Lower leg skin (tissue), 4 donors: ENCODE measurements around the gene ZNF280D. TPM values are rescaled to one million over a fixed set of nuclear protein-coding genes. Genes with fewer than 3 reads are reported as not detected.

ENCODE experiments used
- DNase-seq, 2 donors: peaks; one replicate each; pipeline ENCODE4 v3.0.0-alpha.2; 2019; ENCODE audit warnings: low spot score in 2 of 2
- H3K4me3 ChIP-seq: fragments of 200-600 bp; sonication (generic); 2 replicates; pipeline ENCODE4 v1.5.1; 2017; ENCODE audit warnings: mild to moderate bottlenecking, low read depth; ENCODE audit not compliant: poor library complexity, severe bottlenecking
- POLR2A ChIP-seq, 2 donors: fragments of 450-650 bp; IDR thresholded peaks; one replicate each; pipeline ENCODE4 v1.6.1; 2016 to 2017; ENCODE audit warnings: antibody characterized with exemption in 2 of 2, mild to moderate bottlenecking in 1 of 2, moderate library complexity in 1 of 2
- WGBS, 2 donors: methylation state at CpG; one replicate each; pipeline ENCODE4 v1.1.5; 2018; 5-methylcytosine and 5-hydroxymethylcytosine counted together
- intact Hi-C: fragments of 100-400 bp; cut with DNase I; formaldehyde crosslinking; loops from one replicate; pipeline ENCODE4 v1.15.0; 2023; ENCODE audit warnings: low total_unique reads
- total RNA-seq, 4 donors: library from RNA; depleted of rRNA; stranded (reverse); fragments of >200 nt; gene quantifications; one replicate each; pipeline ENCODE4 v1.1.0, GENCODE V29; 2016
- TF ChIP-seq, protein P1 (sequence below), 3 donors: fragments of 450-650 bp; IDR thresholded peaks; one replicate each; pipeline ENCODE4 v1.5.1; 2016; ENCODE audit warnings: antibody characterized with exemption in 3 of 3, mild to moderate bottlenecking in 3 of 3, moderate library complexity in 2 of 3

Gene ZNF280D
- total RNA-seq, 4 donors from 2014 or later = 22.8 to 30.8 (median 25.9) TPM

DNA sequence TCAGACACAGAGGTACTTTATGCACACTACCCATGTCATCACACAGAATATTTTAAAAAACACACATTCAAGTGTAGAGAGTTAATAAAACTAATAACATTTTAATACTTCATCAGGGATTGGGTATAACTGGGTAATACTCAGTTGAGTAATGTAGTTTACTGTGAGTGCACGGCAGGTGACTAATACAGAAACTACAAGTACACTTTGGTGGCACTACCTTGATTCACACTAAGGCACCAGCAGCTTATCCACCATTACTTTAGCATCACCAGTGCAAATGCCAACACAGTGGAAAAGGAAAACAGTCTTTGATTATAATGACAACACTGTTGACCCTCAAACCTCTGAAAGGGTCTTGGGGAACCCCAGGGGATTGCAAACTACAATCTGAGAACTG is 33.6 kb downstream of the ZNF280D start:
- DNase-seq = no peak
- TF ChIP-seq, protein P1, sequence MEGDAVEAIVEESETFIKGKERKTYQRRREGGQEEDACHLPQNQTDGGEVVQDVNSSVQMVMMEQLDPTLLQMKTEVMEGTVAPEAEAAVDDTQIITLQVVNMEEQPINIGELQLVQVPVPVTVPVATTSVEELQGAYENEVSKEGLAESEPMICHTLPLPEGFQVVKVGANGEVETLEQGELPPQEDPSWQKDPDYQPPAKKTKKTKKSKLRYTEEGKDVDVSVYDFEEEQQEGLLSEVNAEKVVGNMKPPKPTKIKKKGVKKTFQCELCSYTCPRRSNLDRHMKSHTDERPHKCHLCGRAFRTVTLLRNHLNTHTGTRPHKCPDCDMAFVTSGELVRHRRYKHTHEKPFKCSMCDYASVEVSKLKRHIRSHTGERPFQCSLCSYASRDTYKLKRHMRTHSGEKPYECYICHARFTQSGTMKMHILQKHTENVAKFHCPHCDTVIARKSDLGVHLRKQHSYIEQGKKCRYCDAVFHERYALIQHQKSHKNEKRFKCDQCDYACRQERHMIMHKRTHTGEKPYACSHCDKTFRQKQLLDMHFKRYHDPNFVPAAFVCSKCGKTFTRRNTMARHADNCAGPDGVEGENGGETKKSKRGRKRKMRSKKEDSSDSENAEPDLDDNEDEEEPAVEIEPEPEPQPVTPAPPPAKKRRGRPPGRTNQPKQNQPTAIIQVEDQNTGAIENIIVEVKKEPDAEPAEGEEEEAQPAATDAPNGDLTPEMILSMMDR (IDR thresholded peaks at IDR 0.05) = no peak
- WGBS, 2 donors = 85 to 94% methylated on average over 1 of the region's 1 CpG
- no peak overlapping the region for H3K4me3 ChIP-seq
- intact Hi-C loops = no loop called here

- WGBS, 2 donors = 91 to 95% methylated on average over 2 of the region's 2 CpGs
- no peak overlapping the region for H3K4me3 ChIP-seq
- intact Hi-C loops = no loop called here
- TF ChIP-seq POLR2A (IDR thresholded peaks at IDR 0.05) = no peak
- TF ChIP-seq, protein P1 (IDR thresholded peaks at IDR 0.05) = no peak
- DNase-seq = no peak
These were observed 35.0 kb downstream of the ZNF280D start for GRCh38 chr15:56698270-56698669.

- DNase-seq = no peak
- H3K4me3 ChIP-seq = no peak overlapping the region
- TF ChIP-seq, protein P1 (IDR thresholded peaks at IDR 0.05) = no peak
- no peak for TF ChIP-seq POLR2A (IDR thresholded peaks at IDR 0.05)
- intact Hi-C loops = no loop called here
- WGBS, 2 donors = 70 to 71% methylated on average over 3 of the region's 3 CpGs
These were observed 39.5 kb downstream of the ZNF280D start for GRCh38 chr15:56693761-56694160.

GRCh38 chr15:56690733-56691132 is 42.6 kb downstream of the ZNF280D start:
- intact Hi-C loops = no loop called here
- 94 to 95% methylated on average over 1 of the region's 1 CpG for WGBS, 2 donors
- no peak for DNase-seq
- no peak overlapping the region for H3K4me3 ChIP-seq
- TF ChIP-seq POLR2A (IDR thresholded peaks at IDR 0.05) = no peak
- TF ChIP-seq, protein P1 (IDR thresholded peaks at IDR 0.05) = no peak

DNA sequence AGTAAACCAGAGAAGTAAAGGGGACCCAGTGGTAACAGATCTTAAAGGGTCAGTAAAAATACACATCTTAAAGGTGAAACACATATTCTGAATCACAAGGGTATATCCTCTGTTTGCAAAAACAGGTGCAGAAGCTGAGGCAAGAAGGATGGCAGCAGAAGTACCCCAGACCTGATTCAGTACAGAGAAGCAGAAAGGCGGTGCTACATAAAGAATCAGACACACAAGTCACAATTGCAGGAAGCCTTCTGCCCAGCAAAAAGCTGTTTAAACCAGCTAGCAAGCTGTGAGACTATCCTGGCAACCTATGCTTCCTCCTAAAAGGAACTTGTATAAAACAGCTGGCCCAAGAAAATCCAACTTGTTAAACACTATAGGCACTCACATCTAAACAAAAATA is 49.4 kb downstream of the ZNF280D start:
- WGBS, 2 donors = 81 to 88% methylated on average over 1 of the region's 1 CpG
- no peak overlapping the region for H3K4me3 ChIP-seq
- no peak for DNase-seq
- TF ChIP-seq, protein P1 (IDR thresholded peaks at IDR 0.05) = no peak
- no peak for TF ChIP-seq POLR2A (IDR thresholded peaks at IDR 0.05)
- intact Hi-C loops = no loop called here

GRCh38 chr15:56681113-56681512 is 52.2 kb downstream of the ZNF280D start:
- H3K4me3 ChIP-seq = no peak overlapping the region
- intact Hi-C loops = no loop called here
- DNase-seq = no peak
- no peak for TF ChIP-seq POLR2A (IDR thresholded peaks at IDR 0.05)
- TF ChIP-seq, protein P1 (IDR thresholded peaks at IDR 0.05) = no peak
